Measurements from ENCODE around the gene RBM20.
"Not testable (repeated sequence)": the region's sequence is repeated elsewhere in the genome, so short reads cannot be mapped to it uniquely, and the experiment has no call there.

Gene RBM20

DNA sequence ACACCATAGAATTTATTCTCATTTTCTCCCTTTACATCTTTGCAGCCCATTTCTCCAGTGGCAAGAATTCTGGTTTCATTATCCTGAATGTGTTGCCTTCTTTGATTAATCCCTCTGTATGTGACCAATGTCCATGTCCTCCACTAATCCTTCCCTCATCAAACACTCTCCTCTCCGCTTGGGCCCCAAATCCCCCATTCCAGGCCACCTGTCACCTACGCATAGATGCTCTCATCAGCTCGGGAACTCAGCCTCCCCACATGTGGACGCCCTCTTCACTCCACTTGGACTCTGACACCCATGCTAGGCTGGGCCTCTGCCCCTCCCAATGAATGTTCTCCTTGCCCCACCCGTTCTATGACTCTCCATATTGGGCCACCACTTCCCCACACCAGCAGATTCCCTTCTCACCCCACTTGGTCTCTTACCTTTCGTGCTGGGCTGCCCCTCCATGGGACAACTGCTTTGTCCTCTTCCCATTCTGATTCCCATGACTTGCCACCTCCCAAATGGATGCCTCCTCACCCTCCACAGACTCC, 18.7 kb upstream of the RBM20 start:
- no peak for DNase-seq (ENCODE audit: low read depth in 2 of 2, low spot score in 1 of 2)

DNA sequence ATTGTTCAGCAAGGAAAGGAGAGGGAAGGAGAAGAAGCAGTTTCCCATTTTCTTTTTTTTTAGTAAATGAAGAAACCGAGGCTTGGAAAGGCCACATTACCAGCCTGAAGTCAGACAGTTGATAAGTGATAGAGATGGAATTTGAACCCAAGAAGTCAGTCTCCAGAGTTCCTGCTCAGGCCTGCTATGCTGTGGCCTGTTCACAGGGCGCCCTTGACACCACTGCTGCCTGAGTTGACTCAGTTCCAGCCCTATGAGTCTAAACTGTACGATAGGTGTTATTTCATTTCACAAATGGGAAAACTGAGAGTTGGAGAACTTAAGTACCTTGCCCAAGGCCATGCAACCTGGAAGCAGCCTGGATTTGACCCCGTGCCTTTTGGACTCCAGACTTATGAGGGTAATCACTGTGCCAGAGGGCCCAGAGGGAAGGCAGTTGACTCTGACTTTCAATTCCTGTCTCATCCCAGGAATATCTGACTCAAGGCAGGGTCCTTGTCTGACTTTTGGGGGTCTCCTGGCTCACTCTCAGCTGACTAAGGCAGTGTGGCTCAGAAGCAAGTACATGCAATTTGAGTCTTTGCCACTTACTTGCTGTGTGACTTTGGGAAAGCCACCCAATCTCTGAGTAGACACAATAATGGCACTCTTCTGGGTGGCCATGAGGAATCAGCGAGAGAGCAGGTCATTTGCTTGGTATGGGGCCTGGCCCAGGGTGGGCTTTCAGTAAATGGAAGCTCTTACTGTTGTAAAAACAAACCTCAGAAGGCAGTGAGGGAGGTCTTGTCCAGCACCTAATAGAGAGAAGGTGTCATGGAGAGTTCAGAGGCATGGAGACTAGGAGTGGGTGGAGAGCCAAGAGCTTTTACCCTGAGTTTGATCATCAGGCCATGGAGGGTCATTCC, 17.9 kb upstream of the RBM20 start:
- no peak for DNase-seq (ENCODE audit: low read depth in 2 of 2, low spot score in 1 of 2)

DNA sequence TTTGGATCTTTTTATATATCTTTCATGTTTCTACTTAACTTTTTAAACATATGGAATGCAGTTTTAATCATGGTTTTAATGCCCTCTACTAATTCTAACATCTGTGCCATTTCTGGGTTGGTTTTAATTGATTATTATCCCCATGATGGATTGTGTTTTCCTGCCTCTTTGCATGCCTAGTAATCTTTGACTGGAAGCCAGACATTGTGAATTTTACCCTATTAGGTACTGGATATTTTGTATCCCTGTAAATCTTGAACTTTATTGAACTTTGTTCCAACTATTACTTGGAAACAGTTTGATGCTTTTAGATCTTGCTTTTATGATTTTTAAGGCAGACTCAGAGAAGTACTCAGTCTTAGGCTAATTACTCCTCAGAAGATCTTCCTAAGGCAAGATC, 16.0 kb upstream of the RBM20 start:
- DNase-seq (ENCODE audit: low read depth in 2 of 2, low spot score in 1 of 2), result no peak

DNA sequence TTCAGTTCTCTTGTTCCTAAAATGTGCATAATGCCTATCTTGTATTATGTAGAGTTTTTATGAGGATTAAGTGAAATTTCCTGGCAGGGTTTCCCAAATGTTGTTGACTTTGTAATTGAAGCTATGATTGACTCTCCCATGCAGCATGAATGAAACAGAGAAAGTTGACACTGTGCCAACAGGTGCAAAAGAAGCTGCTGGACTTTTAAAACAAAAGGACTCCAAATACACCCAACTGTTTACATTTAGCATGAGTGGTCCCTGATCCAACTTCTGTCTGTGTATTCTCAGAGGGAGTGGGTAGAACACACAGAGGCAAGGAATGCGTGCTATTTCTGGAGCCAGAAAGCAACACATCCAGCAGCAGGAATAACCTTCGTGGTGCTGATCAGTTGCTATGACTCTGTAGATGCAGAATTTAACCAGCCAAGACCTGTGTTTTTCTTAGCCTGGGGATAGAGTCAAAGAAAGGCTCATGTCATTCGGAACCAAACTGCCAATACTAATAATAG, 14.4 kb upstream of the RBM20 start:
- DNase-seq (ENCODE audit: low read depth in 2 of 2, low spot score in 1 of 2), result no peak

DNA sequence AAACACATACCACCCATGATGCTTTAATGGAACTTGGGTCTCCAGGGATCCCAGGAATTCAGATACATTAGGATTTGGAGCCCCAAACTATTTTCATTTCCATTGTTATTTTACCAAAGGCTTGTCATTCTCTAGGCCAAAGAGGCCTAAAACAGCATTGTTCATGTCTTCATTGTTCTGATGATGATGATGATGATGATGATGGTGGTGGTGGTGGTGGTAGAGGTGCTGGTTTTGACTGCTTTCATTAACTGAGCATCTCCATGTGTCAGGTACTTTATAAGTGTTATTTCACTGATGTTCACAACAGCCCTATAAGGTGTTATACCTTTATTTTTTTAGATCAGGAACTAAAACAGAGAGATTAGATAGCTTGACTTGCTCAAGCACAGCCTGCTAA, 12.2 kb upstream of the RBM20 start:
- DNase-seq (ENCODE audit: low read depth in 2 of 2, low spot score in 1 of 2), result no peak

DNA sequence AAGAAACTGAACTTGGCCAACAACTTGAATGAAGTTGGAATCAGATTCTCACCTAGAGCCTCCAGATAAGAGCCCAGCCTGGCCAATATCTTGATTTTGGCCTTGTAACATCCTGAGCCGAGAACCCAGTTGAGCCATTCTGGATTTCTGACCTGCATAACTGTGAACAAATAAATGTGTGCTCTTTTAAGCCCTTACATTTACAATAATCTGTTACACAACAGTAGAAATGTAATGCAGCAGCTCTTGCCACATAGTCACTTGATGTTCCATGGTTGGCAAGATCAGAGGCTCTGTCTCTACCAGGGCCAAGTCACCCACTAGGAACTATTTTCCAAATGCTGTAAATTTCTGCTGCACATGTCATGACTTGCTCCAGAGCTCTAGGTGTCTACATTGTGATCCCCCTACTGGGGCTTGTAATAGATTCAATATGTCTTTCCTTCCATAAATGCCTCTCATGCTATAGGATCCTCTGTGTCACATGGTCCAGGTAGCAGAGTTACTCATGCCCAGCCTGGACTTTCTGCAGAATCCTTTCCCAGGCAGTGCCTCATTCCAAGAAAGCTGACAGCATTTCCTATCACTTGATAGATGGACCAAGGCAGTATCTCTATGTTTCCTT, 11.4 kb upstream of the RBM20 start:
- DNase-seq (ENCODE audit: low read depth in 2 of 2, low spot score in 1 of 2), result no peak

DNA sequence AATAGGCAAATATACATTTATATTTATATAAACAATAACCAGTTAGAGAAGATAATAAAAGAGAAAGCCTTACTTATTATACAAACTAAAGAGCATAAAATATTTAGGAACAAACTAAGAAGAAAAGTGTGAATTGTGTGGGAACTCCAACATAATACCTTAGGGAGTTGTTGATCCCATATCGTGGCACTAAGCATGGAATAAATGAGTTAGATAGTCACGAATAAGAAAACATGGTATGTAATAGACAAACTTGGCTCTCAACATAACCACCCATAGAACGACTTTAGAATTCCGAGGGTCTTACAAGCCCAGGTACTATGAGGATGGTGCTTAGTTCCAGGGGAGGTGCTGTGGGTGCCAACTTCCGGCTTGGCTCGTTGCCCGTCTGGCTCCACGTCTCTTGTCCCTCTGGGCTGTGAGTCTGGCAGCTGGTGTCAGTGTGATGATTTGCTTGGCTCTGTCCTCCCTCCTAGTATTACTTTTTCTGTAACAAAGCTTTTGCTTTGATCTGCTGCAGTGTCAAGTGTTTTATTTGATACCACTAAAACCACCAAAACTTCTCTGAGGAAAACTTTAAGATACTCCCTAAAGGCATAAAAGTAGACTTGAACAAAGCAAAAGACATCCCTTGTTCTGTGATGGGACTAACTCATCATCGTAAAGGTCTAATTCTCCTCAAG, 9.5 kb upstream of the RBM20 start:
- no peak for DNase-seq (ENCODE audit: low read depth in 2 of 2, low spot score in 1 of 2)

DNA sequence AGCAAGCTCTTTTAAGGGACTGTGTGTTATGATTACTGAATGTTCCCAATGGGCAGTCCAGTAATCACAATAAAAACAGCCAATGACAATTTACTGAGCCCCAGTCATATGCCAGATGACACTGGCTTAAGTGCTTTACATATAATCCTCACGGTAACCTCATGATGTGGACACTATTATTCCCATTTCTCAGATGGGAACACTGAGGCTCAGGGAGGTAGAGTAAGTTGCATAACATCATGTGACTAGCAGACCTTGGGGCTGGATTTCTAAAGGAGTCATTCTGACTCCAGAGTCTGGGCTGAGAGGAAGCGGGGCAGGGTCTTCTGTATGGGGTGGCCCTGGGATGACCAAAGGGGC, 7.6 kb upstream of the RBM20 start:
- DNase-seq (ENCODE audit: low read depth in 2 of 2, low spot score in 1 of 2), result no peak

DNA sequence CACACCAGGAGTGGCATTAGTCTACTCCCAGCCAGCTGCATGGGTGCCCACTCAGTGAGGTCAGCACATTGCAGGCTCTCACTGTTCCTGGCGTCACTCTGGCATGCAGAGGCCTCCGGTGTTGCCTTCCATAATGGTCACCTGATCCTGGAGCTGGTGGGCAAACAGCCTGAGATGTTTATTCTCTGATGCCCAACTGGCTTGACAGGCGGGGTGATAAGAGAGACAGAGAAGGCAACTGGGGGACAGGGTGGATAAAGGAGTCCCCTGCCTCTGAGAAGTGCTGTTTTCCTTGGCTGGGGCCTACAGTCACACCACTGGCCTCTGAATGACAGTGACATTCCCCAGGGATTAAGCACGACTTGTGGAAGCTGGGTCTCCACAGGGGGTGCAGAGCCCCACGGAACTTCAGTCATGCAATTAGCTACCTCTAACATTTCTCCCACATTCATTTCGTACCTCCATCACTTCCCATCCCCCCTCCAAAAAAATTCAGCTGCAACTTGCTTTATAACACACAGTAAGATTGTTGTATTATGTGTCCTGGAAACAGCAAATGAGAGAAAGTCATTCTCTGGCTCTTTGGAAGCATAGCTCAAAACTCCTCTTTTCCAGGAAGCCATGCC, 7.1 kb upstream of the RBM20 start:
- no peak for DNase-seq (ENCODE audit: low read depth in 2 of 2, low spot score in 1 of 2)

DNA sequence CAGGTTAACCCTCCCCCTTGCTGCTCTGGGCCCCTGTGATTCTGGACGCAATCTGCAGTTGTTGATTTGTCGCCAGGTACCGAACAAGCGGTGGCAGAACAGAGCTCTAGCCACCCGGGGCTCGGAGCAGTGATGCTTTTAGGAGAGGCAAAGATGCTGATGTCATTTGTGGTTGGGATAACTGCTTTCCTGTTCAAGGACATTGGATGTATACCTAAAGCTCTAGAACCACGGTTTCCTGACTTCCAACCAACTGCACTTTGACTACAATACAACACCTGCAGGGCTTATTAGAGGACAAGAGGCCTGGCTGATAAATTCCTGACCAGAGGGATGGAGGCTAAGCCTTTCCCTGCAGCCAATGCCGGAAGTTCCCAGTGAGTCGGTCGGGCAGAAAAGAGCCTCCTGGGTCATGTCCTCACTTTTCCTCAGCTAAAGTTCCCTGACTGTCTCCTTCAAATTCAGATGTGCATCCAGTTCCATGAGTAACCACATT, 6.5 kb upstream of the RBM20 start:
- no peak for DNase-seq (ENCODE audit: low read depth in 2 of 2, low spot score in 1 of 2)

DNA sequence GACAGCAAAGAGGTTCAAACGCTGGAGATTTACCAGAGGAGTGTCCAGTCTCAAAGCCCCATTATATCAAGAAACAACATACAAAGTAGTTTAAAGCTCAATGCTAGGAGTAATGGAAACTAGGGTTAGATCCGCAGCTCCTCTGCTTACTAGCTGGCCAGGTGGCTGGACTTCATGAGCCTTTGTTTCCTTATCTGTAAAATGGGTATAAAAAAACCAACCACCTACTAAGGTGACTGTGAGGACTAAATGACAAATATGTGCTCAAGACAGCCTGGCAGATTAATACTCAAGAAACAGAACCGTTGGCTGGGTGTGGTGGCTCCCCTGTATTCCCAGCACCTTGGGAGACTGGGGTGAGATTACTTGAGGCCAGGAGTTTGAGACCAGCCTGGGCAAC, 5.8 kb upstream of the RBM20 start:
- DNase-seq (ENCODE audit: low read depth in 2 of 2, low spot score in 1 of 2), result no peak

DNA sequence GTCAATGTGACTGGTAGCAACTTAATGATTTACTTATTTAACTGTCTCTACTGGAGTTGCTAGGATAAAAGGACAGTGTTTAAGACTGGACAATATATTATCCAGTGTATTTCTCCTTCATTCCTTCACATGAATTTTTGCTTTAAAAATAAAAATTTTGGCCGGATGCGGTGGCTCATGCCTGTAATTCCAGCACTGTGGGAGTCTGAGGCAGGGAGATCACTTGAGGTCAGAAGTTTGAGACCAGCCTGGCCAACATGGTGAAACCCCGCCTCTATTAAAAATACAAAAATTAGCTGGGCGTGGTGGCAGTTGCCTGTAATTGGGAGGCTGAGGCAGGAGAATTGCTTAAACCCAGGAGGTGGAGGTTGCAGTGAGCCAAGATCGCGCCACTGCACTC, 5.1 kb upstream of the RBM20 start:
- not testable (repeated sequence) for DNase-seq (ENCODE audit: low read depth in 2 of 2, low spot score in 1 of 2)

DNA sequence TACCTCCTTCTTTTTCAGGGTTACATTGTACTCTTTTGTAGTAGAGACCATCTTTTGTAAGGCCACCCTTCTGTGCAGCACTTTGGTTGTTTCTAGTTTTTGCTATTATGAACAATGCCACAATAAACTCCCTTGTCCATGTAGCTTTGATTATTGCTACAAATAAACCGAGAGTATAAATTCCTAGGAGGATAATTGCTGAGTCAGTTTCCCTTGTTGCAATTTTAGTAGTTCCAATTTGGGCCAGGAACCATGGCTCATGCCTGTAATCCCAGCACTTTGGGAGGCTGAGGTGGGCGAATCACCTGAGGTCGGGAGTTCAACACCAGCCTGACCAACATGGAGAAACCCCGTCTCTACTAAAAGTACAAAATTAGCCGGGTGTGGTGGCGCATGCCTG, 4.3 kb upstream of the RBM20 start:
- DNase-seq (ENCODE audit: low read depth in 2 of 2, low spot score in 1 of 2), result not testable (repeated sequence)

DNA sequence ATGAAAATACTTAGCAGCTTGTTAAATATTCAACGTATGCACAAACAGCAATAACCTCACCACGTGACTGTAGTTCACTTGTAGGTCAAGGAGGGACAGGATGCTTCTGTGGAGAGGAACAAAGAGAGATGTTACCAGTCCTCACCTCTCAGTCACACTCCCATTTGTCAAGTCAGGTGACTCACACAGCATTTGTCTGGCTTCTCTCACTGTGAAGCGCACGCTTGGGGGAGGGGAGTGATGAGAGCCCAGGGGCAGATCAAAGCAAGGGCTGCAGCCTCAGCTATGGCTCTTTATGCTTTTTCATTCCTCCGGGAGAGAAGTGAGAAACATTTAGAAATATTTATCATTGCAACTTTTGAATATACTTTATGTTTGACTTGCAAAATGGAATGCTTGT, 2.9 kb upstream of the RBM20 start:
- no peak for DNase-seq (ENCODE audit: low read depth in 2 of 2, low spot score in 1 of 2)

DNA sequence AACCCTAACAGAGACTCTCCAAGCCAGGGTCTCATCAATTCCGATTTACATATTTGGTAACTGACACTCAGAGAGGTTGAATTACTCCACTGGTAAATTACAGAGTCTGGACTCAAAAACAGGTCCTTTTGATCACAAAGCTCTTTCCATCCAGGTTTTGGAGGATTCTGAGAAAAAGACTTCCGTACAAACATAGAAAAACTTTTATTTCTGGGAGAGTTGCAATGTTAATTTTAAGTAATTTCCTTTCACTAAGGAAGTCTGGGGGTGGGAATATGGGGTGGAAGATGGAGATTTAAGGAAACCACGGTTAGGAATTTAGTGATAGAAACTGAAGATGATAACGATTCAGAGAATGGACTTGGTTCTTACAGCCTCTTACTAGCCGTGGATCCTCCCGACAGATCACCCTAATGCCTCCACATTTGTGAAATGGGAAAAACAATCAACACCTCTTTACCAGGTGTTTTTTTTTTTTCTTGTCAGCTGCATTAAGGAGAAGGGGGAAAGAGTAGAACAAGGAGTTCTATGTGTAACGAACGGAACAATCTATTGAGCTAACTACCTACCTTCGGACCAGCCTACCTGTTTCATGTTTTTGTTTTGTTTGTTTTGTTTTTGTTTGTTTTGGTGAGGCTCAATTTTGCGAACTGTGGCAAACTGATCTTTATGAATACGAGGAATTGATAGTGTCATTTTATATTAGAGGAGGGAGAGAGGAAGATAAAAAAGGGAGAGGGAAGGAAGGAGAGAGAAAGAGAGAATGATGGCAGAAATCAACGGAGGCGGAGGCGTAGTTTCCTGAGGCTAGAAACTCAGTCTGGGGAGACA, 1.7 kb upstream of the RBM20 start:
- no peak for DNase-seq (ENCODE audit: low read depth in 2 of 2, low spot score in 1 of 2)

DNA sequence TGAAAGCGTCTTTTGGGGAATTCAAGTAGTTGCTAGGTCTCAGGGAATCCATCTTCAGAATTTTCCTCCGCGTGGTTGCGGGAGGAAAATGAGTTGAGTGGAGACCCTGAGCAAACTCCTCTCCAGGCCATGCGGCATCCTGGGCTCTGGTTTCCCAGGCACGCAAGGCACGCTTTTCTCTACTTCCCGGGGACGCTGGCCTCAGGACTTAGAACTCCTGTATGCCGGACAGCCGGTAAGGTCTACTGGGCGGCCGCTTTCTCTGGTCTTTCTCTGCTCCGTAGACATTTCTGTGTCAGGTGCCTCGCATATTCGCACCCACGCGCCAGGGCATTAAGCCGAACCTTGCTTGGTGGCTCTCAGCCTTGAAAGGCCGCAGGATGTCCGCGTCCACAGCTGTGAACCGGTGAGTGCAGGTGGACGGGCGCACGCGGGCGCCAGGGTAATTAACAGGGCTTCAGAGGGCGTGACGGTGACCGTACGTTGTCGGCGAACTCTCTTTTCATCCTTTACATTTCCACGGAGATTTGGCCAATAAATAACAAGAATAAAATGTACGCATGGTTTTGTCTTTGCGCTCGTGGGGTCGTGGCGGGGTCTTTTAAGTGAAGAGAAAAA, 992 bp upstream of the RBM20 start:
- DNase-seq (ENCODE audit: low read depth in 2 of 2, low spot score in 1 of 2), result no peak

DNA sequence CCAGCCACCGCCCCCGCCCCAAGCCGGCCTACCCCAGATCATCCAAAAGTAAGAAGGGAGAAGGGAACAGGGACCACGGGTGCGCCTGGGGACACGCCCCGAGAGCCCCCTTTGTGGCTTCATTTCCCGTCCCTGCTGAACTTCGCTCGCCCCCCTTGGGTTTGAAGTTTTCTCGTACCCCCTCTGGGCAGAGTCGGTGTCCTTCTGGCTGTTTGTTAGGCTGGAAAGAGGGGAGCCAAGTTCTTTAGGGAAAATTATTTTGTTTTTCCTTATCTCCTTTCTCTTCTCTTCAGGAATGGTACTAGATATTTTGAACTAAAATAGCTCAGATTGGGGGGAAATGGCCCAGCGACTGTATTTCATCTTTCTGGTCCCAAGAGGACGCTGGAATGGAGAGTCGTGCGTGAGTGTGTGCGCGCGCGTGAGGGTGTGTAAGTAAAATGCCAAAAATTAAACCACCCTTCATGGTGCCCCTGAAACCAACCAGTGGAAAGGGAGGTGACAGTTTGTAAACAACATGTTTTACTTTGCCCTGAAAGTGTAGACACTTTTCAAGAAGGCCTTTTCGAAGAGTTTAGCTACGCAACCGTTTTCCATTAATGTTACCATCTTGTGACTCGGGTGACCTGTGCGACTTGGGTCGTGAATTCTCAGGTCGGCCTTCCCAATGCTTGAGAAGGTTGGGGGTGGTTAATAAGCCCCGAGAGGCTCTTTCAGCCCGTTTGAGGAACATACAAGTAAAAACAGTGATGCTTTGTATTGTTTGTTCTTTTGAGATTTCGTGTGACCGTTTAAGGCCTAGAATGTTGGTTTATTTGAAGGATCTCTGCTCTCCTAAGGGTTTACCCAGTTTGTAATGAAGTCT, 694 bp downstream of the RBM20 start:
- DNase-seq (ENCODE audit: low read depth in 2 of 2, low spot score in 1 of 2), result no peak

DNA sequence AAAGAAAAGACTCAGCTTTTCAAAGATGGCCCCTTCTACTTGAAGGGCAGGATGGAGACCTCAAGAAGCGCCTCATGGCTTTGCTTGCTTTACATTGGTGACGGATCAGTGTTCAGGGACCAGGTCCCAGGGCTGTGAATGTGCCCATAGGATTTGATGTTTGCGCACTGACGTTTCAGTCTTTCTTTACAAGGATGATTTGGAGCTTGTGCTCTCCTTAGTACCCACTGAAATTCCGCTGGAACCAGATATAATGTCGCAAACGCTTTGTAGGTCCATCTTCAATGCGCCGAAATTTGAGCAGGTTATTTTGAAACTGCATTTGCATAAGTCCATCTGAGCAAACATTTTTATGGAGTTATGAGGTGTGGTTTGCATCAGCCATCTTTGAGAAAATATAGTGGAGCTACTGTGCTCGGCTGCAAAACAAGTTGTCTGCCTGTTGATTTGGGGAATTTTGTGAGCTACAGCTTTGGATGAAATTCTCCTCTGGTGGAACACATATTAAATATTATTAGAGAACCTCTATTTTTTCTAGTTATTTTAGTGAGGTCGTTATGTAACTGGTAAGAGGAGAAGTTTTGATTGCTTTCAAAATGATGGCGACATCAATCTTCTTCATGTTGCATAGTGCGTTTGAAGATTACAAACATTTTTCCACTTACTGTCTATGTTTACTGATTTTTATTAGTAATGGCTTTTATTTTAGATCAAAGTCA, 2.4 kb downstream of the RBM20 start:
- DNase-seq (ENCODE audit: low read depth in 2 of 2, low spot score in 1 of 2), result no peak
